ENCODE data around the gene WDR72. TPM values are rescaled to one million over a fixed set of nuclear protein-coding genes. Genes with fewer than 3 reads are reported as not detected.

Gene WDR72
- total and polyA plus RNA-seq, 4 donors: 6.1 to 55.4 (median 17.0) TPM

GRCh38 chr15:53539878-53540277 is 219.6 kb downstream of the WDR72 start:
- Histone ChIP-seq H3K9me3 (ENCODE audit: control insufficient read depth in 4 of 4, low read length in 3 of 4) (no peaks in the 10 kb centered on the region), H3K36me3 (ENCODE audit: control insufficient read depth in 4 of 4, insufficient read depth in 3 of 4, low read depth in 1 of 4, low read length in 3 of 4) (no peaks in the 10 kb centered on the region), H3K9ac (ENCODE audit: low read depth in 1 of 2, low read length in 2 of 2) (no peak overlapping the region), H3K4me1 (ENCODE audit: control insufficient read depth in 4 of 4, insufficient read depth in 4 of 4, low read length in 3 of 4) (no peaks in the 10 kb centered on the region), H3K4me3 (ENCODE audit: low read depth in 1 of 3, low read length in 3 of 3) (no peak overlapping the region), H3K27me3 (ENCODE audit: control insufficient read depth in 4 of 4, insufficient read depth in 4 of 4, low read length in 3 of 4) (no peaks in the 10 kb centered on the region), H3K27ac (ENCODE audit: low read depth in 1 of 2, low read length in 2 of 2) (no peak overlapping the region)
- 93% methylated on average over 3 of the region's 3 CpGs for WGBS
- no peak for DNase-seq (ENCODE audit: low spot score)
- TF ChIP-seq YY1 (IDR thresholded peaks at IDR 0.05) (no peak), HNF4A (conservative IDR thresholded peaks at IDR 0.05) (no peak), ATF3 (IDR thresholded peaks at IDR 0.05) (no peak), HNF4G (IDR thresholded peaks at IDR 0.05) (no peak), FOXA1 (IDR thresholded peaks at IDR 0.05) (no peak), EGR1 (IDR thresholded peaks at IDR 0.05; ENCODE audit: low read depth in 2 of 2) (no peak), RXRA (IDR thresholded peaks at IDR 0.05) (no peak), GABPA (IDR thresholded peaks at IDR 0.05 in 1 of 2, conservative IDR thresholded peaks at IDR 0.05 in 1 of 2) (no peak)
- TF ChIP-seq, protein P1, sequence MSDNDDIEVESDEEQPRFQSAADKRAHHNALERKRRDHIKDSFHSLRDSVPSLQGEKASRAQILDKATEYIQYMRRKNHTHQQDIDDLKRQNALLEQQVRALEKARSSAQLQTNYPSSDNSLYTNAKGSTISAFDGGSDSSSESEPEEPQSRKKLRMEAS (IDR thresholded peaks at IDR 0.05): no peak
- TF ChIP-seq, protein P2, sequence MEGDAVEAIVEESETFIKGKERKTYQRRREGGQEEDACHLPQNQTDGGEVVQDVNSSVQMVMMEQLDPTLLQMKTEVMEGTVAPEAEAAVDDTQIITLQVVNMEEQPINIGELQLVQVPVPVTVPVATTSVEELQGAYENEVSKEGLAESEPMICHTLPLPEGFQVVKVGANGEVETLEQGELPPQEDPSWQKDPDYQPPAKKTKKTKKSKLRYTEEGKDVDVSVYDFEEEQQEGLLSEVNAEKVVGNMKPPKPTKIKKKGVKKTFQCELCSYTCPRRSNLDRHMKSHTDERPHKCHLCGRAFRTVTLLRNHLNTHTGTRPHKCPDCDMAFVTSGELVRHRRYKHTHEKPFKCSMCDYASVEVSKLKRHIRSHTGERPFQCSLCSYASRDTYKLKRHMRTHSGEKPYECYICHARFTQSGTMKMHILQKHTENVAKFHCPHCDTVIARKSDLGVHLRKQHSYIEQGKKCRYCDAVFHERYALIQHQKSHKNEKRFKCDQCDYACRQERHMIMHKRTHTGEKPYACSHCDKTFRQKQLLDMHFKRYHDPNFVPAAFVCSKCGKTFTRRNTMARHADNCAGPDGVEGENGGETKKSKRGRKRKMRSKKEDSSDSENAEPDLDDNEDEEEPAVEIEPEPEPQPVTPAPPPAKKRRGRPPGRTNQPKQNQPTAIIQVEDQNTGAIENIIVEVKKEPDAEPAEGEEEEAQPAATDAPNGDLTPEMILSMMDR (IDR thresholded peaks at IDR 0.05; ENCODE audit: low read depth, low read length, missing input control): no peak

- no peak overlapping the region for H3K9ac ChIP-seq (ENCODE audit: low read depth in 1 of 2, low read length in 2 of 2)
- 81% methylated on average over 6 of the region's 6 CpGs for WGBS
- no peak overlapping the region for H3K4me3 ChIP-seq (ENCODE audit: low read depth in 1 of 3, low read length in 3 of 3)
- H3K36me3 ChIP-seq (ENCODE audit: control insufficient read depth in 4 of 4, insufficient read depth in 3 of 4, low read depth in 1 of 4, low read length in 3 of 4): no peaks in the 10 kb centered on the region
- H3K9me3 ChIP-seq (ENCODE audit: control insufficient read depth in 4 of 4, low read length in 3 of 4): no peaks in the 10 kb centered on the region
- DNase-seq (ENCODE audit: low spot score): no peak
- no peaks in the 10 kb centered on the region for H3K27me3 ChIP-seq (ENCODE audit: control insufficient read depth in 4 of 4, insufficient read depth in 4 of 4, low read length in 3 of 4)
- TF ChIP-seq HNF4G (IDR thresholded peaks at IDR 0.05) (no peak), GABPA (IDR thresholded peaks at IDR 0.05 in 1 of 2, conservative IDR thresholded peaks at IDR 0.05 in 1 of 2) (no peak), RXRA (IDR thresholded peaks at IDR 0.05) (no peak), ATF3 (IDR thresholded peaks at IDR 0.05) (no peak)
- no peaks in the 10 kb centered on the region for H3K4me1 ChIP-seq (ENCODE audit: control insufficient read depth in 4 of 4, insufficient read depth in 4 of 4, low read length in 3 of 4)
- H3K27ac ChIP-seq (ENCODE audit: low read depth in 1 of 2, low read length in 2 of 2): no peak overlapping the region
These were observed 222.9 kb downstream of the WDR72 start for GRCh38 chr15:53536479-53537120.

DNA sequence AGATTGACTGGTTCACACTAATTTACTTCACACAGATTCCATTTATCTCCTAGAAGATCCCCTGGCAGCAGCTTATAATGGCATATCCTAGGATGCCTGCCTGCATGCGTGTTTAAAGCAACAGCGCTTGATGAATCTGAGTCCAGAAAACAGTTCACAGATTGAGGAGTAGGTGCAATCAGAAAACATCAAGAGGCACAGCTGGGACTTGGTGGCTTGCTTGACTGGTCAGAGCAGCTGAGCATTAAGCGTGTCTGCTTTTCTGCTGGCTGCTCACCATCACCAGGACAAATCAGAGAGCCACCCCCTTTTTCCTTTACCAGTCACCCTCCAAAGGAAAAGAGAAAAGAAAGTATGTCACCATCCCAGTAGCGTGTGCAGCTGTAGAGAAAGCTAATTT is 223.6 kb downstream of the WDR72 start:
- no peak overlapping the region for H3K9ac ChIP-seq (ENCODE audit: low read depth in 1 of 2, low read length in 2 of 2)
- no peak for TF ChIP-seq TAF1 (conservative IDR thresholded peaks at IDR 0.05)
- TF ChIP-seq GABPA (IDR thresholded peaks at IDR 0.05 in 1 of 2, conservative IDR thresholded peaks at IDR 0.05 in 1 of 2): no peak
- TF ChIP-seq, protein P3, sequence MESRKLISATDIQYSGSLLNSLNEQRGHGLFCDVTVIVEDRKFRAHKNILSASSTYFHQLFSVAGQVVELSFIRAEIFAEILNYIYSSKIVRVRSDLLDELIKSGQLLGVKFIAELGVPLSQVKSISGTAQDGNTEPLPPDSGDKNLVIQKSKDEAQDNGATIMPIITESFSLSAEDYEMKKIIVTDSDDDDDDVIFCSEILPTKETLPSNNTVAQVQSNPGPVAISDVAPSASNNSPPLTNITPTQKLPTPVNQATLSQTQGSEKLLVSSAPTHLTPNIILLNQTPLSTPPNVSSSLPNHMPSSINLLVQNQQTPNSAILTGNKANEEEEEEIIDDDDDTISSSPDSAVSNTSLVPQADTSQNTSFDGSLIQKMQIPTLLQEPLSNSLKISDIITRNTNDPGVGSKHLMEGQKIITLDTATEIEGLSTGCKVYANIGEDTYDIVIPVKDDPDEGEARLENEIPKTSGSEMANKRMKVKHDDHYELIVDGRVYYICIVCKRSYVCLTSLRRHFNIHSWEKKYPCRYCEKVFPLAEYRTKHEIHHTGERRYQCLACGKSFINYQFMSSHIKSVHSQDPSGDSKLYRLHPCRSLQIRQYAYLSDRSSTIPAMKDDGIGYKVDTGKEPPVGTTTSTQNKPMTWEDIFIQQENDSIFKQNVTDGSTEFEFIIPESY (IDR thresholded peaks at IDR 0.05): no peak
- no peak for TF ChIP-seq YY1 (IDR thresholded peaks at IDR 0.05)
- TF ChIP-seq RXRA (IDR thresholded peaks at IDR 0.05): no peak
- no peak for TF ChIP-seq SP1 (IDR thresholded peaks at IDR 0.05)
- no peak for TF ChIP-seq REST (IDR thresholded peaks at IDR 0.05)
- H3K27me3 ChIP-seq (ENCODE audit: control insufficient read depth in 4 of 4, insufficient read depth in 4 of 4, low read length in 3 of 4): no peaks in the 10 kb centered on the region
- H3K36me3 ChIP-seq (ENCODE audit: control insufficient read depth in 4 of 4, insufficient read depth in 3 of 4, low read depth in 1 of 4, low read length in 3 of 4): no peaks in the 10 kb centered on the region
- no peak overlapping the region for H3K4me3 ChIP-seq (ENCODE audit: low read depth in 1 of 3, low read length in 3 of 3)
- no peaks in the 10 kb centered on the region for H3K9me3 ChIP-seq (ENCODE audit: control insufficient read depth in 4 of 4, low read length in 3 of 4)
- DNase-seq (ENCODE audit: low spot score): no peak
- H3K4me1 ChIP-seq (ENCODE audit: control insufficient read depth in 4 of 4, insufficient read depth in 4 of 4, low read length in 3 of 4): no peaks in the 10 kb centered on the region
- WGBS: 95% methylated on average over 4 of the region's 4 CpGs
- H3K27ac ChIP-seq (ENCODE audit: low read depth in 1 of 2, low read length in 2 of 2): no peak overlapping the region

All from liver (tissue), 9 donors.